Measurements from ENCODE around the gene NFX1. TPM values are rescaled to one million over a fixed set of nuclear protein-coding genes. Genes with fewer than 3 reads are reported as not detected.

Gene NFX1
- polyA plus RNA-seq, 3 donors = 10.2 to 16.7 (median 14.8) TPM

DNA sequence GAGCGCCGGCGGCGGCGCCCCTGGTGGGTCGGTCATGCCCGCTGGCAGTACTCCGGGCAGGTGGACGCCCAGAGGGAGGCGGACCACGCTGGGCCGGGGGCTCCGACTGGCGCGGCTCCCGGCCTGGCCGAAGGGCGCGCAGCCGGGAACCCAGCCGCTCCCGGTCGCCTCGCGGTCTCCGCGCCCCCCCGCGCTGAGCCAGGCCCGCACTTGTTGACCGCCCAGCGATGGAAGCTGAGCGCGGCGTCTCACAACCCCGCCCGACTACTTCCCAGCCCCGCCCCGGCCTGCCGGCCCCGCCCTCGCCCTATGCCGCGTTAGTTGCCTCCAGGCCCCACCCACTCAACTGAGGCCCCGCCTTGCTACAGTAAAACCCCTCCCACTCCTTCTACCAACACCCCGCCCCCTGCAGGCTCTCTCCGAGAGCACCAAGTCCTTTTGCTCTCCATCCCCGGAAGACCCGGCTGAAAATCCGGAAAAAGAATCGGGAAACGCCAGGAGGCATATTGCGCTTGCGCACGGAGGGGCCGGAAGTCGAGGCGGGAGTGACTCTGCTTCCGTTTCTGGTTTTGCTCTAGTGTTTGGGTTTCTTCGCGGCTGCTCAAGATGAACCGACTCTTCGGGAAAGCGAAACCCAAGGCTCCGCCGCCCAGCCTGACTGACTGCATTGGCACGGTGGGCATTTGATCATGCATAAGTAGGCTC, 25.7 kb upstream of the NFX1 start, which contains the start of the genes BAG1 and CHMP5:
TSS of gene BAG1 (minus strand) at position 236 of the 705 bp plus-strand sequence.
TSS of gene CHMP5 (plus strand) at position 577 of the 705 bp plus-strand sequence. CDS start at position 607, 30 bp downstream.
- 0 to 1% (median 0%) methylated on average over 53 to 67 of the region's 67 CpGs for WGBS, 3 donors

DNA sequence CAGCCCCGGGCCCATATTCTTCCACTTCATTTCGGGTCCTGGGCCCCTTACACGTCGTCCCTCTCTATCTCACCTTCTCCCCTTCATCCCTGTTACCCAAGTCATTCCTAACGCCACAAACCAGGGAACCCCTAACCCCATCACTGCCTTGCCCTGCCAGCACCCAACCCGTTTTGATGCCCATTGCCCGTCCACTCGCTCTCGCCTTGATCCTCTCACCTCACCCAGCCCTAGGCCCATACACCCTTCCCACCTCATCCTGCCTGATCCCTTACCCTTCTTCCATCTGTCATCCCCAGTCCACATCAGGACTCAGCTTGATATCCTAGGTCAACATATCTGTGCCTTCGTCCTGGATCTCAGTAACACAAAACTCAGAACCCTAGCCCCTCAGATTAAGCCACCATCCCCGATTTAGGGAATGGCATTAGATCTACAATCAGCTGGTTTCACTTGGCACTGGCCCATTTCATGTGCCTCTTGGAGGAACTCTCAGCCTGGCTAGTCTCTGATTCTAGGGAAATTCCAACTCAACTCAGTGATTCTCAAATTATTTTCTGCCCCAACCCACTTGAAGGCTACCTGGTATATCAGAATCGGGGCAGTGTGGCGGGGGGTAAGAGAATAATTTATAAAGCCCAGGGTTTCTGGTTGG, 25.0 kb upstream of the NFX1 start:
- H3K27ac ChIP-seq (ENCODE audit: low read depth, low read length) = peak overlapping the region; percentile 39
- 18 to 23% (median 19%) methylated on average over 13 of the region's 13 CpGs for WGBS, 3 donors

More for the DNA sequence above, 25.7 kb upstream of the NFX1 start, which contains the start of the genes BAG1 and CHMP5:
- H3K27ac ChIP-seq (ENCODE audit: low read depth, low read length) = peak within 1 kb of the TSS; percentile 87

DNA sequence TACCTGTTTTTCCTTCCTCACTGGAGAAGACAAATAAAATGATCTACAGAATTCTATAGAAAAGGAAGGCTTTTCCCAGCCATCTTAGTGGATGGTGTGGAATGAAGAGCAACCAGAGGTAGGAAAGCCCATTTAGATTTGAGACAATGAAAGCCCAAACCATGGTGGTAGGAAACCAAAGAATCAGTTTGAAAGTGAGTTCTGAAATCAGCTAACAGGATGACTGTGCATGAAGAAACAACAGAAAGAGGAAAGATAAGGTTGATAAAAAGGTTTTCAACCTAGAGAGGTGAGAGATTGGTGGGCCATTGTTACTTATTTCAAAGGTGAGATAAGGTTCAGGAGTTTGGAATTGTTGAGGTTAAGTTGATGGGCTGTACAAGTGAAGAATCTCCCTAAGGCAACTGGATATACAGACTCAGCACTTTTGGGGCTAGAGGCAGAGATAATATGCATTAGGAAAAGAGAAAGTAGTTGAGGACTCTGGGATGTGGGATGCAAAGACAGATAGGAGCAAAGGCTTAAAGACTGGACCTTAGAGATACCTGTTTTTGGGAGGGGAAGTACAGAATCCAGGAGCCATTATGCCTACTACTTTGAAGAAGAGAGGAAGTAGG, 23.1 kb upstream of the NFX1 start:
- no peak overlapping the region for H3K27ac ChIP-seq (ENCODE audit: low read depth, low read length)

DNA sequence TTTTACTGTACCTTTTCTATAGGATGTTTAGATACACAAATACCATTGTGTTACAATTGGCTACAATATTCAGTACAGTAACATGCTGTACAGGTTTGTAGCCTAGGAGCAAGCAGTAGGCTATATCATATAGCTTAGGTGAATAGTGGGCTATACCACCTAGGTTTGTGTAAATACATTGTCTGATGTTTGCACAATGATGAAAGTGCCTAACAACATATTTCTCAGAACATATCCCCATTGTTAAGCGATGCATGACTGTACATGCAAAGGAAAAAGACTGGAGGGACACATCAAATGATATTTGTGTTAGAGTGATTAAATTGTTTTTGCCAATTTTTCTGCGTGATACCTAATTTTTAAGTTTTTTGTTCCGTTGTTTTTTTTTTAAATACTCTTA, 20.2 kb upstream of the NFX1 start:
- no peak overlapping the region for H3K27ac ChIP-seq (ENCODE audit: low read depth, low read length)
- 97 to 99% (median 97%) methylated on average over 3 of the region's 3 CpGs for WGBS, 3 donors

DNA sequence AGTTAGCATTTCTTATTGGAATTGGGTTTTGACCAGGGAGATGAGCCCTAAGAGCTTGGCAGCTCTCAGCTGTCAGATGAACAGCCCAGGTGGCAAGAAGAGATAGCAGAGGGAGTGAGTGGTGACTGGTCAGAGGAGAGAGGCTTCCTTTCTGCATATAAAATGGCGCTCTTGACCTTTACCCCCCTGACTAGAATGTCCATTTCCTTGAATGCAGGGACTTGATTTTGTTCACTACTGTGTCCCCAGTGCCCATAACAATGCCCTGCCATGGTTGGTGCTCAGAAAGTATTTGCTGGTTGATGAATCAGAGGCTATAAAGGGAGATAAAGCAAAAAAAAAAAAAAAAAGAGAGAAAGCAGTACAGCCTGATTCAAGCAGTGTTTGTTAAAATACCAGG, 18.3 kb upstream of the NFX1 start:
- WGBS, 3 donors = 98 to 100% (median 100%) methylated on average over 1 of the region's 1 CpG
- no peak overlapping the region for H3K27ac ChIP-seq (ENCODE audit: low read depth, low read length)

DNA sequence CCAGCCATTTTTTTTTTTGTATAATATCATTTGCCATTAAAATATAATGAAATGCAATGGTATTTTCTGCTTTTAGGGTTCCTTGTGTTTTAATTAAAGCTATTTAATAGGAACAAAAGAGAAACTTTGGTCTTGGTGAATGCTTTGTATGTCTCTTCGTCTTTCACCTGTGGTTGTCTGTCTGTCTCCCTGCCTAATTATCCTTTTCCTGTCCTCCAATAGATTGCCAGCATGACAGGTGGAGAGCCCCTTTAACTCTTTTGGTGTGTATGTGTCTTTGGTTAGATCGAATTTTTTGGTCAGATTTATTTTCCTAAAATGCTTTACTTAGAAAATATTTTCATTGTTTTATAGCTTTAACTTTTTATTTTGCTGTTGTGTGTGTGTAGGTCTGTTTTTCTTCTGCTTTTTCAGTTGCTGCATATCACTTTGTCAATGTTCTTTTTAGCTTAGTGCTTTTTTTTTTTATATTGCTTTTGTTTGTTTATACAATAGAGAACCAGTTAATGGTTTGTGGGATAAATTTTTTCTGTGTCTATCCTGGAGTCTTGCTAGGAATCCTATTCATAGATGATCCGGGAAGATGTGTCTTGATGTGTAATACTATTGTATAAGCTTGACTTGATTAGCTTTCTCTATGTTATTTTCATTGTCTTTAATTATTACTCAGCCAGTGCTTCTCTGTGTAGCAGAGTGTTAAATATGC, 16.9 kb upstream of the NFX1 start:
- H3K27ac ChIP-seq (ENCODE audit: low read depth, low read length) = no peak overlapping the region
- WGBS, 3 donors = 77 to 85% (median 81%) methylated on average over 3 of the region's 3 CpGs

DNA sequence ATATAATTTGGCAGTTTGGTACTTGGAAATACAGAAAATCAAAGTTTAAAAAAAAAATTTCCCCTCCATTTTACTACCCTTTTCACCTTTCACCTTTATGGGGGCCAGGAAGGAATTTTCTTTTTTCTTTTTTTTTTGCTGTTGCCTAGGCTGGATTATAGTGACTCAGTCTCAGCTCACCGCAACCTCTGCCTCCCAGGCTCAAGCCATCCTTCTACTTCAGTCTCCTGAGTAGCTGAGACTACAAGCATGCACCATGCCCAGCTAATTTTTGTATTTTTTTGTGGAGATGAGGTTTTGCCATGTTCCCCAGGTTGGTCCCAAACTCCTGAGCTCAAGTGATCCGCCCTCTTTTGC, 16.4 kb upstream of the NFX1 start:
- H3K27ac ChIP-seq (ENCODE audit: low read depth, low read length) = no peak overlapping the region
- WGBS, 3 donors = 72 to 100% (median 94%) methylated on average over 2 of the region's 2 CpGs

DNA sequence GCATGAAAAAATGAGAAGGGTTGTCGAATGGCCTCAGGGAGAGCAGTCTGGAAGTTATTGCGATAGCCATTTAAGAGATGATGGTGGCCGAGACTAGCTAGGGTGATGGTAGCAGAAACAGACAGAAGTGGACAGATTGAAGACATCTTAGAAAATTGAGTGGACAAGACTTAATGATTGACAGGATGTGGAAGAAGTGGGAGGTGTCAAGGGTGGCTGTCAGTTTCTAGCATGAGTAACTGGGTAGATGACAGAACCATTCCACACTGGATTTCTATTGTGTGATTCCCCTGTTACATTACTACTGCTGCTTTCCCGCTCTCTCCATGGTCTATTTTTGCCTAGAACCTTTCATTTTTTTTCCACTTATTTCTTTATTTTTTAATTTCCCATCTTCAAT, 12.8 kb upstream of the NFX1 start:
- WGBS, 3 donors = 97 to 98% (median 97%) methylated on average over 4 of the region's 4 CpGs
- no peak overlapping the region for H3K27ac ChIP-seq (ENCODE audit: low read depth, low read length)

DNA sequence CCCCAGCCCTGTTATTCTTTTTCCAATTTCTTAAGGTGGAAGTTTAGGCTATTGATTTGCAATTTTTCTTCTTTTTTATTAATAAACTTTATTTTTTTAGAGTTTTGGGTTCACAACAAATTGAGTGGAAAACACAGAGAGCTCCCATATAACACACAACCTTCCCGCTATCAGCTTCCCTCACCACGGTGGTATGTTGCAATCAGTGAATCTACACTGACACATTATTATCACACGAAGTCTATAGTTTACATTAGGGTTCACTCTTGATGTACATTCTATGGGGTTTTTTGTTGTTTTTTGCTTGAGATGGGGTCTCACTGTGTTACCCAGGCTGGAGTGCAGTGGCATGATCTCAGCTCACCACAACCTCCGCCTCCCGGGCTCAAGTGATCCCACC, 4.8 kb upstream of the NFX1 start:
- WGBS, 3 donors = 52 to 85% (median 66%) methylated on average over 5 of the region's 5 CpGs
- no peak overlapping the region for H3K27ac ChIP-seq (ENCODE audit: low read depth, low read length)

DNA sequence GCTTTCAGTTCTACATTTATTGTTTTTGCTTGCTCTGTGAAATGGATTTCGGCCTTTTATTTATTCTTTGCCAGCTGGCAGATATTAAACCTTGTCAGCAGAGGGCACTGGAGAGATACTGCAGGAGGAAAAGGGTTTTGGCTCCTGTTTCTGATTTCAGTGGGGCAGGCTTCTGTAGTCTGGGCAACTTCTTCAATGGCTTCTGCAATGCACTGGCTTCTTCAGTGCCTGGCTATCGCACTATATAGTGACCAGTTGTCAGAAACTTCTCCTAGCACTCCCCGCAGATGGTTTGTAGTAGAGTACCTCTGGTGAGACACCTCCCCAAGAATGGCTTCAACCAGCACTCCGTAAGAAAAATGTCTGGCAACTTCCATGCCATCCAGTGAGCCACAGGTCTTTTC, 3.2 kb upstream of the NFX1 start:
- whole genome bisulfite sequencing, 3 donors = 47 to 51% (median 50%) methylated on average over 4 of the region's 4 CpGs
- H3K27ac ChIP-seq (ENCODE audit: low read depth, low read length) = no peak overlapping the region

DNA sequence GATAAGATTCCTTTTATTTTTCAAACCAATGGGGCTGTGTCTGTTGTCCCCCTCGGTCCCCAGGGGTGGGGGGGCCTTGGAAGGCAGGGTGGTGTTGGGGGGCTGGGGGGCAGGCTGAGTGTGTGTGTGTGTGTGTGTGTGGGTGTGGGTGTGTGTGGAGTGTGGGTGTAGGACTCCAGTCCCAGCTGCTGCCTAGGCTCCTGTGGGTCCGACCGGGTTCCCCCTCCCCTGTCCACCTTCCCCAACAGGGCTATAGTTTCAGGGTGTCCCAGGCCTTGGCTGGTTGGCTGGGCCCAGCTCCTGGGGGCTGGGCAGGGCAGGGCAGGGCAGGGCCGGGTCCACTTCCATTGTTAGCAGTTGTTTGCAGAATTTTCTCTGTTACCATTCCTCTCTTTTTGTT, 2.1 kb upstream of the NFX1 start:
- 67 to 97% (median 81%) methylated on average over 3 to 4 of the region's 4 CpGs for WGBS, 3 donors
- no peak overlapping the region for H3K27ac ChIP-seq (ENCODE audit: low read depth, low read length)

DNA sequence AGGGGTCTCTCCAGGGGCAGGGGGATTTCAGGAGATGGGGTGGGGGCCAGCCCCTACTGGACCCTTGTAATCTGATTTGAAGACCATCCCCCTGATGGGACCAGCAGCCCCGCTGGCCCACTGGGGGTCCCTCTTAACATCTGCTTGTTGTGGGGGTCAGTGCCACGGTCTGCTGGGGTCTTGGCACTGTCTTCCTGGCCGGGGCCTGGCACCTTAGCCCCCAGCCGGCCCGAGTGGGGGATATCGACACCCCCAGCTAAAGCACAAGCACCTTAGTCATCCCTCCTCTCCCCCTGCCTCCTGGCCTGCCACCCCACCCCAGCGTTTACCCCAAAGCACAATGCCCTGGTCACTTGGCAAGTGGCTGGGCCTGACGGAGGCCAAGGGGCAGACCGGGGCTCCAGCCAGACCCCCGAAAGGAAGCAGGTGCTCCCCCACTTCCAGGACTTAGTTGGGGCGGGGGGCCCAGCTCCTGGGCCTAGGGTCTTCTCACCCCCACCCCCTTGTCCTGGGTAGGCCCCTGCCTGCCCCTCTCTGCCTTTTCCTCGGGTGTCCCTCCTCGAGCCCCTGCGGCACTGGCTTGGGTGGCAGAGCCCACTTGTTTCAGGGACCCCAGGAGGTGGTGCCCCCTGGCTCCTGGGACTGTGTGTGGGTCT, 1.4 kb upstream of the NFX1 start:
- 68 to 82% (median 70%) methylated on average over 12 to 14 of the region's 14 CpGs for WGBS, 3 donors
- no peak overlapping the region for H3K27ac ChIP-seq (ENCODE audit: low read depth, low read length)

DNA sequence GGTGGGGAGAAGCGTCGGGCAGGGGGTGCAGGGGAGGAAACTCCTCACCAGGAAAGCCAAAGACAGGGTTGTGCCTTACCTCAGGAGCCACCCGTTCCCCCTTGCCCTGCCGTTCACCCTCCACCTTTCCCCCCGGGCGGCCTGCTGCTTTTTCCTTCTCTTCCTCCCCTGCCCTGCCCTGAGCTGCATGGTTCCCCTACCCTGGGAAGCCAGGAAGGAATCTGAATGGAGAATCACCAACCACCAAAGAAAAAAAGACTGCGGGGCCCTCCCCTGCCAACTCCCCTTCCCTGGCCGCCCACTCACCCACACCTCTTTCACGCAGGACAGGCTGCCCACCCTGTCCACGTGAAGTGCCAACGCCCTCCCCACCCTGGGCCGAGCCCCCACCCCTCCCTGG, 820 bp upstream of the NFX1 start:
- 3 to 14% (median 8%) methylated on average over 10 to 12 of the region's 12 CpGs for WGBS, 3 donors
- peak overlapping the region; percentile 97 for H3K27ac ChIP-seq (ENCODE audit: low read depth, low read length)

DNA sequence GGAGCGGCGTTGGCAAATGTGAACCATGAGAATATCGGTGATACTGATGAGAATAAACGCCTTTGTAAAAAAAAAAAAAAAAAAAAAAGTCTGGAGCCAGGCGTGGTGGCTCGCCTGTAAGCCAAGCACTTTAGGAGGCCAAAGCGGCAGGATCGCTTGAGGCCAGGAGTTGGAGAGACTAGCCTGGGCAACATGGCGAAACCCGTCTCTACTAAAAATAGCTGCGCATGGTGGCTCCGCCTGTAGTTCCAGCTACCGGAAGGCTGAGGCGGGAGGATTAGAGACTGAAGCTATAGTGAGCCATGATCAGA, 425 bp upstream of the NFX1 start:
- 0 to 1% (median 0%) methylated on average over 14 of the region's 14 CpGs for WGBS, 3 donors
- H3K27ac ChIP-seq (ENCODE audit: low read depth, low read length) = peak overlapping the region; percentile 97

DNA sequence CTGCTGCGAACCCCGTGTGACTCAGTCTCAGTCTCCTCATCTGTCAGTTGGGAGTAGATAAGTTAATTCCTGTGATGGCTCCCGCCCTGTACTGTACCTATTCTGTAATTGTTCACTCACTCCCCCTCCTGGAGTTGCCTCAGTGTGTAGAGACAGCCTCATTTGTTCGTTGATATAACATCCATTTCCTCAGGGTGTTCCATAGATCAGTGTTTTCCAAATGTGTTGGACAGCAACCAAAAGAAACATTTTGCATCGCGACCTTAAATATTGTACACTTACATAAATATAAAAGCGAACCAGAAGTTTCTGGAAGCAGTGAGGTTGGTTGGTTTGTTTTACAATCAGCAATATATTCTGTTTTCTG, 698 bp downstream of the NFX1 start:
- 11 to 20% (median 15%) methylated on average over 7 of the region's 7 CpGs for WGBS, 3 donors

DNA sequence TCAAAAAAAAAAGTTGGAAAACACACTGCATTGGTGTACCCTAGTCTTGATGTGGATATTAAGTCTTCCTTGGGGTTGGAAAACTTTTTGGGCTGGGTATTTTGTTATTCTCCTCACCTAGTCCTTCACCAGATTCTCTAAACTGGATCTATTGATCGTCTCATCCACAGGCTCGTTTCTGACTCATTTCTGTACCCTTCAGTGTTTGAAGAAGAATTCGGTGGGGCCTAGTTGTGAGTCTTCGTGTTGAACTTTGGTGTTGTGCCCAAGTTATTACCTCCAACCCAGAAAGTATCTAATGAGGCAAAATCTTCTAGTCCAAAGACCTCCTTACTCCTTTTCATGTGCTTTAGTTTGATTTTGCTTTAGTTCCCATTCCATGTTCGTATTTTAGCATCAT, 1.6 kb downstream of the NFX1 start:
- 83 to 89% (median 89%) methylated on average over 5 of the region's 5 CpGs for WGBS, 3 donors
- H3K27ac ChIP-seq (ENCODE audit: low read depth, low read length) = no peak overlapping the region

More for the DNA sequence above, 698 bp downstream of the NFX1 start:
- H3K27ac ChIP-seq (ENCODE audit: low read depth, low read length) = peak overlapping the region; percentile 99

DNA sequence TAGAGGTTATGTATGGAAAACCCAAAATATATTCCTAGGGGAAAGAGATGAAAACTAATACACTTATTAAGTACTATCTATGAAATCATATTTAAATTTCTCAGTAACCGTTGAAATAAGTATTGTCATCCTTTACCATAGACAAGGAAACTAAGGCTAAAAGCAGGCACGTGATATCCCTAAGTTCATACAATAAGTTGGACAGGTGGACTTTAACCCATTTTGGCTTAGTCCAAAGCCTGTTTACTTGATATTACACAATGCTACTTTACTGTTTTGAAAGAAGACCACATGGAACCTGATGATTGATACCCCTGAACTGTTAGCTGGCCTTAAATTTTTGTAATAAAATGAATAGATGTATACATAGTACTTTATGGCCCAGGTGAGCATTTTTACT, 3.5 kb downstream of the NFX1 start:
- 79 to 92% (median 88%) methylated on average over 2 of the region's 2 CpGs for WGBS, 3 donors
- H3K27ac ChIP-seq (ENCODE audit: low read depth, low read length) = no peak overlapping the region

DNA sequence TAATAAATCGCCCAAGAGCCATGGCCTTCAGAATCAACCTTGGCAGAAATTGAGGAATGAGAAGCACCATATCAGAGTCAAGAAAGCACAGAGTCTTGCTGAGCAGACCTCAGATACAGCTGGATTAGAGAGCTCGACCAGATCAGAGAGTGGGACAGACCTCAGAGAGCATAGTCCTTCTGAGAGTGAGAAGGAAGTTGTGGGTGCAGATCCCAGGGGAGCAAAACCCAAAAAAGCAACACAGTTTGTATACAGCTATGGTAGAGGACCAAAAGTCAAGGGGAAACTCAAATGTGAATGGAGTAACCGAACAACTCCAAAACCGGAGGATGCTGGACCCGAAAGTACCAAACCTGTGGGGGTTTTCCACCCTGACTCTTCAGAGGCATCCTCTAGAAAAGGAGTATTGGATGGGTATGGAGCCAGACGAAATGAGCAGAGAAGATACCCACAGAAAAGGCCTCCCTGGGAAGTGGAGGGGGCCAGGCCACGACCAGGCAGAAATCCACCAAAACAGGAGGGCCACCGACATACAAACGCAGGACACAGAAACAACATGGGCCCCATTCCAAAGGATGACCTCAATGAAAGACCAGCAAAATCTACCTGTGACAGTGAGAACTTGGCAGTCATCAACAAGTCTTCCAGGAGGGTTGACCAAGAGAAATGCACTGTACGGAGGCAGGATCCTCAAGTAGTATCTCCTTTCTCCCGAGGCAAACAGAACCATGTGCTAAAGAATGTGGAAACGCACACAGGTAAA, 4.5 kb downstream of the NFX1 start:
- no peak overlapping the region for H3K27ac ChIP-seq (ENCODE audit: low read depth, low read length)
- WGBS, 3 donors = 89 to 92% (median 89%) methylated on average over 12 of the region's 12 CpGs

Data from adipose tissue (tissue), 3 donors.